IMR-90 (cell line): Measurements from ENCODE around the gene EPB41L5. TPM values are rescaled to one million over a fixed set of nuclear protein-coding genes. Genes with fewer than 3 reads are reported as not detected.

Experiments used
- ATAC-seq: fragments of 200-7000 bp; cut with Tn5 transposase; 2 replicates; pipeline ENCODE4 v1.9.1; 2020; ENCODE audit warnings: low read depth, mild to moderate bottlenecking, moderate library complexity
- BruUV-seq: library from RNA; stranded (reverse); fragments of 400-500 nt; replicated peaks from 2 replicates; lab custom pipeline; 2021; lab: Mats Ljungman, UMichigan
- CTCF ChIA-PET: fragments of 300-600 bp; formaldehyde crosslinking; extraction: SDS; loops from one replicate; lab custom pipeline; 2021; ENCODE audit warnings: antibody characterized with exemption; lab: Yijun Ruan, JAX
- POLR2A ChIA-PET: fragments of 300-600 bp; sonication (Branson Sonifier 250); formaldehyde crosslinking; loops from one replicate; lab custom pipeline; 2022; ENCODE audit warnings: antibody characterized with exemption; ENCODE audit not compliant: unreplicated experiment; lab: Charles Lee
- DNase-seq: peaks from one replicate; pipeline ENCODE4 v3.0.0; 2013
- H2AFZ ChIP-seq: replicated peaks from 2 replicates; pipeline ENCODE3; 2013; ENCODE audit warnings: low read length, mild to moderate bottlenecking; ENCODE audit not compliant: poor library complexity
- H2AK5ac ChIP-seq: 2 replicates; pipeline ENCODE4 v1.6.1; 2013; ENCODE audit warnings: low read depth, low read length, inconsistent platforms
- H2AK9ac ChIP-seq: replicated peaks from 2 replicates; pipeline ENCODE3; 2013; ENCODE audit warnings: mild to moderate bottlenecking, low read depth, low read length, moderate library complexity; ENCODE audit not compliant: poor library complexity
- H2BK120ac ChIP-seq: 2 replicates; pipeline ENCODE4 v1.6.1; 2013; ENCODE audit warnings: low read depth, low read length, inconsistent platforms
- H2BK15ac ChIP-seq: 3 replicates; pipeline ENCODE4 v1.6.1; 2013; ENCODE audit warnings: low read depth, low read length, inconsistent platforms
- H2BK20ac ChIP-seq: 2 replicates; pipeline ENCODE4 v1.6.1; 2013; ENCODE audit warnings: low read depth, mild to moderate bottlenecking, inconsistent platforms, low read length, moderate library complexity
- H2BK5ac ChIP-seq: 2 replicates; pipeline ENCODE4 v1.6.1; 2013; ENCODE audit warnings: mild to moderate bottlenecking, low read depth, low read length, inconsistent platforms; ENCODE audit not compliant: poor library complexity, severe bottlenecking
- H3K14ac ChIP-seq: replicated peaks from 2 replicates; pipeline ENCODE4 v1.6.1; 2013; ENCODE audit warnings: low read depth, low read length, inconsistent platforms
- H3K18ac ChIP-seq: 2 replicates; pipeline ENCODE4 v1.6.1; 2013; ENCODE audit warnings: low read depth, low read length, control low read depth
- H3K23ac ChIP-seq: 2 replicates; pipeline ENCODE4 v1.6.1; 2013; ENCODE audit warnings: low read depth, low read length, inconsistent platforms
- H3K27ac ChIP-seq: 2 replicates; pipeline ENCODE4 v1.5.1; 2013; ENCODE audit warnings: mild to moderate bottlenecking, control low read depth, low read length; ENCODE audit not compliant: insufficient read depth
- H3K27me3 ChIP-seq: 2 replicates; pipeline ENCODE4 v1.6.1; 2013; ENCODE audit warnings: low read length; ENCODE audit not compliant: control insufficient read depth, insufficient read depth
- H3K36me3 ChIP-seq: 2 replicates; pipeline ENCODE4 v1.6.1; 2013; ENCODE audit warnings: low read length, mixed read lengths; ENCODE audit not compliant: control insufficient read depth, insufficient read depth
- H3K4ac ChIP-seq: 2 replicates; pipeline ENCODE4 v1.6.1; 2013; ENCODE audit warnings: low read depth, low read length, inconsistent platforms
- H3K4me1 ChIP-seq: 2 replicates; pipeline ENCODE4 v1.6.1; 2013; ENCODE audit warnings: low read length, mixed read lengths; ENCODE audit not compliant: control insufficient read depth, insufficient read depth
- H3K4me2 ChIP-seq: 2 replicates; pipeline ENCODE4 v1.6.1; 2013; ENCODE audit warnings: low read depth, mild to moderate bottlenecking, control low read depth, low read length, moderate library complexity
- H3K4me3 ChIP-seq: 2 replicates; pipeline ENCODE4 v1.5.1; 2013; ENCODE audit warnings: low read depth, mild to moderate bottlenecking, control low read depth, low read length, moderate library complexity; ENCODE audit not compliant: insufficient read depth
- H3K56ac ChIP-seq: 2 replicates; pipeline ENCODE4 v1.6.1; 2013; ENCODE audit warnings: low read length, inconsistent platforms; ENCODE audit not compliant: insufficient read depth; ENCODE audit errors: extremely low read depth
- H3K79me1 ChIP-seq, 2 experiments: 2 replicates each; pipeline ENCODE4 v1.6.1; 2013; ENCODE audit warnings: low read length in 2 of 2, inconsistent platforms in 1 of 2, low read depth in 1 of 2
- H3K9ac ChIP-seq: 2 replicates; pipeline ENCODE4 v1.6.1; 2013; ENCODE audit warnings: low read depth, low read length, control low read depth
- H3K9me1 ChIP-seq: 2 replicates; pipeline ENCODE4 v1.6.1; 2013; ENCODE audit warnings: low read length, inconsistent platforms; ENCODE audit not compliant: insufficient read depth
- H3K9me3 ChIP-seq: 2 replicates; pipeline ENCODE4 v1.6.1; 2013; ENCODE audit warnings: low read length; ENCODE audit not compliant: control insufficient read depth, insufficient read depth
- H4K20me1 ChIP-seq: 2 replicates; pipeline ENCODE4 v1.6.1; 2013; ENCODE audit warnings: low read length, inconsistent platforms; ENCODE audit not compliant: insufficient read depth
- H4K5ac ChIP-seq: 2 replicates; pipeline ENCODE4 v1.6.1; 2013; ENCODE audit warnings: mild to moderate bottlenecking, low read depth, low read length, control low read depth
- H4K8ac ChIP-seq, 2 experiments: 2 replicates each; pipeline ENCODE4 v1.6.1; 2013; ENCODE audit warnings: low read depth in 2 of 2, low read length in 2 of 2, control low read depth in 1 of 2, inconsistent platforms in 1 of 2
- H4K91ac ChIP-seq: 2 replicates; pipeline ENCODE4 v1.6.1; 2013; ENCODE audit warnings: low read depth, low read length, inconsistent platforms; ENCODE audit not compliant: insufficient read depth
- CTCF ChIP-seq: conservative IDR thresholded peaks from 2 replicates; pipeline ENCODE4 v1.5.1; 2012; ENCODE audit warnings: mild to moderate bottlenecking, low read depth, low read length, improper control_type of control experiment
- FOS ChIP-seq: fragments of 150-350 bp; IDR thresholded peaks from 2 replicates; pipeline ENCODE4 v1.6.1; 2016; ENCODE audit warnings: low read depth, low read length
- MAZ ChIP-seq: IDR thresholded peaks from 2 replicates; pipeline ENCODE4 v1.6.1; 2012; ENCODE audit warnings: low read depth, mild to moderate bottlenecking, low read length, improper control_type of control experiment, moderate library complexity, borderline replicate concordance
- NFE2L2 ChIP-seq: fragments of 150-350 bp; IDR thresholded peaks from 2 replicates; pipeline ENCODE4 v1.6.1; 2016; ENCODE audit warnings: low read depth, mild to moderate bottlenecking, low read length
- POLR2A ChIP-seq: IDR thresholded peaks from 2 replicates; pipeline ENCODE4 v1.6.1; 2012; ENCODE audit warnings: mild to moderate bottlenecking, low read depth, low read length
- RCOR1 ChIP-seq: IDR thresholded peaks from 2 replicates; pipeline ENCODE4 v1.6.1; 2012; ENCODE audit warnings: mild to moderate bottlenecking, low read length, improper control_type of control experiment; ENCODE audit not compliant: insufficient replicate concordance
- SMC3 ChIP-seq: fragments of 150-350 bp; IDR thresholded peaks from 2 replicates; pipeline ENCODE4 v1.6.1; 2016; ENCODE audit warnings: low read depth, mild to moderate bottlenecking, antibody characterized with exemption, low read length, moderate library complexity
- WGBS, 2 experiments: methylation state at CpG; one replicate each; pipeline versions ENCODE4 v1.1.5 to v1.1.7; 2013; ENCODE audit warnings: missing lambda C conversion rate in 2 of 2; ENCODE audit not compliant: insufficient read length in 1 of 2; ENCODE audit errors: extremely low coverage in 2 of 2; 5-methylcytosine and 5-hydroxymethylcytosine counted together
- dilution Hi-C: fragments of 300-500 bp; cut with HindIII; formaldehyde crosslinking; loops from one replicate; pipeline ENCODE4 v1.14.3; 2018; ENCODE audit warnings: low sequenced_read_pairs; ENCODE audit not compliant: unreplicated experiment
- in situ Hi-C: fragments of 300-500 bp; cut with MboI; formaldehyde crosslinking; loops from 3 replicates; pipeline ENCODE4 v1.14.3; 2019; ENCODE audit warnings: low sequenced_read_pairs, inconsistent platforms, mixed read lengths
- intact Hi-C: fragments of 100-400 bp; cut with micrococcal nuclease; formaldehyde crosslinking; loops from 2 replicates; pipeline ENCODE4 v1.10.0; 2022
- polyA plus RNA-seq, 3 experiments: library from polyadenylated mRNA; depleted of rRNA; stranded (reverse); fragments of >200 nt; gene quantifications; 2 replicates each; pipeline ENCODE4 v1.2.3, GENCODE V29; 2012; ENCODE audit warnings: low replicate concordance in 1 of 3
- total RNA-seq: library from RNA; depleted of rRNA; stranded (reverse); fragments of >200 nt; gene quantifications from 2 replicates; pipeline ENCODE4 v1.2.3, GENCODE V29; 2012
- TF ChIP-seq, protein P1 (sequence below): fragments of 150-350 bp; IDR thresholded peaks from 2 replicates; pipeline ENCODE4 v1.6.1; 2016; ENCODE audit warnings: low read depth, mild to moderate bottlenecking, low read length, moderate library complexity, borderline replicate concordance

Gene EPB41L5
- total and polyA plus RNA-seq, 2 of the 4 experiments (the other 2 are of a cell fraction) = 5.1 to 10.6 TPM

DNA sequence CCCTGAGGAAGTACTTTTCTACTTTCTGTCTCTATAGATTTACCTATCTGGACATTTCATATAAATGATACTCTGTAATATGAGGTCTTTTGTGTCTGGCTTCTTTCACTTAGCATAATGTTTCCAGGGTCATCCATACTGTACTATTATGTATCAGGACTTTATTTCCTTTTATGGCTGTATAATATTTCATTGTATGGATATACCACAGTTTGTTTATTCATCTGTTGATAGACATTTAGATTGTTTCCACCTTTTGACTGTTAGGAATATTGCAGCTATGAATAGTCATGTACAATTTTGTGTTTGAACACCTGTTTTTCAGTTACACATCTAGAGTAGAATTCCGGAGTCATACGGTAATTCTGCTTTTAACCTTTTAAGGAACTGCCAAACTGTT is 136.5 kb downstream of the EPB41L5 start:
- H3K4me1 ChIP-seq = no peaks in the 10 kb centered on the region
- H3K4me2 ChIP-seq = no peak overlapping the region
- H2AK9ac ChIP-seq = no peak overlapping the region
- H2BK5ac ChIP-seq = no peak overlapping the region
- ChIA-PET POLR2A (no interaction called here), CTCF (no interaction called here)
- no peak overlapping the region for H3K4me3 ChIP-seq
- TF ChIP-seq, protein P1, sequence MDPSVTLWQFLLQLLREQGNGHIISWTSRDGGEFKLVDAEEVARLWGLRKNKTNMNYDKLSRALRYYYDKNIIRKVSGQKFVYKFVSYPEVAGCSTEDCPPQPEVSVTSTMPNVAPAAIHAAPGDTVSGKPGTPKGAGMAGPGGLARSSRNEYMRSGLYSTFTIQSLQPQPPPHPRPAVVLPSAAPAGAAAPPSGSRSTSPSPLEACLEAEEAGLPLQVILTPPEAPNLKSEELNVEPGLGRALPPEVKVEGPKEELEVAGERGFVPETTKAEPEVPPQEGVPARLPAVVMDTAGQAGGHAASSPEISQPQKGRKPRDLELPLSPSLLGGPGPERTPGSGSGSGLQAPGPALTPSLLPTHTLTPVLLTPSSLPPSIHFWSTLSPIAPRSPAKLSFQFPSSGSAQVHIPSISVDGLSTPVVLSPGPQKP = no peak
- TF ChIP-seq CTCF (no peak), FOS (no peak), MAZ (no peak), POLR2A (no peak), RCOR1 (no peak), NFE2L2 (no peak), SMC3 (no peak)
- no peaks in the 10 kb centered on the region for H3K27me3 ChIP-seq
- no peak overlapping the region for H3K23ac ChIP-seq
- H2BK120ac ChIP-seq = no peak overlapping the region
- intact Hi-C loops (no loop called here), dilution Hi-C loops (no loop called here), in situ Hi-C loops (no loop called here)
- no peak overlapping the region for H3K18ac ChIP-seq
- no peaks in the 10 kb centered on the region for H3K79me1 ChIP-seq
- no peak overlapping the region for H3K56ac ChIP-seq
- no peak overlapping the region for H2AK5ac ChIP-seq
- H3K4ac ChIP-seq = no peak overlapping the region
- no peak overlapping the region for H2BK20ac ChIP-seq
- no peaks in the 10 kb centered on the region for H4K20me1 ChIP-seq
- H3K27ac ChIP-seq = no peak overlapping the region
- no peak overlapping the region for H2BK15ac ChIP-seq
- DNase-seq = no peak
- no peaks in the 10 kb centered on the region for H3K9me1 ChIP-seq
- no peak overlapping the region for H3K9ac ChIP-seq
- no peak overlapping the region for H4K8ac ChIP-seq
- ATAC-seq = no peak
- no peak overlapping the region for H4K91ac ChIP-seq
- no peak overlapping the region for H2AFZ ChIP-seq
- BruUV-seq = no TSS peak
- 0 out of 2 replicates have a peak, but pooled peaks cover 5% of the 10 kb centered on the region for H3K9me3 ChIP-seq
- no peak overlapping the region for H3K14ac ChIP-seq
- no peaks in the 10 kb centered on the region; the same call in 1 of the 2 replicates for H3K36me3 ChIP-seq
- no CpG with 5 or more reads among the region's 2 CpGs for WGBS, 2 experiments
- no peak overlapping the region for H4K5ac ChIP-seq
